Measurements from ENCODE around the gene DSCAML1. TPM values are rescaled to one million over a fixed set of nuclear protein-coding genes. Genes with fewer than 3 reads are reported as not detected.

The DSCAML1 gene
- total and polyA plus RNA-seq, 2 of the 8 experiments (the other 6 are each of a cell fraction or from before 2014, with no cell fraction given), result 0.19 to 0.24 TPM

DNA sequence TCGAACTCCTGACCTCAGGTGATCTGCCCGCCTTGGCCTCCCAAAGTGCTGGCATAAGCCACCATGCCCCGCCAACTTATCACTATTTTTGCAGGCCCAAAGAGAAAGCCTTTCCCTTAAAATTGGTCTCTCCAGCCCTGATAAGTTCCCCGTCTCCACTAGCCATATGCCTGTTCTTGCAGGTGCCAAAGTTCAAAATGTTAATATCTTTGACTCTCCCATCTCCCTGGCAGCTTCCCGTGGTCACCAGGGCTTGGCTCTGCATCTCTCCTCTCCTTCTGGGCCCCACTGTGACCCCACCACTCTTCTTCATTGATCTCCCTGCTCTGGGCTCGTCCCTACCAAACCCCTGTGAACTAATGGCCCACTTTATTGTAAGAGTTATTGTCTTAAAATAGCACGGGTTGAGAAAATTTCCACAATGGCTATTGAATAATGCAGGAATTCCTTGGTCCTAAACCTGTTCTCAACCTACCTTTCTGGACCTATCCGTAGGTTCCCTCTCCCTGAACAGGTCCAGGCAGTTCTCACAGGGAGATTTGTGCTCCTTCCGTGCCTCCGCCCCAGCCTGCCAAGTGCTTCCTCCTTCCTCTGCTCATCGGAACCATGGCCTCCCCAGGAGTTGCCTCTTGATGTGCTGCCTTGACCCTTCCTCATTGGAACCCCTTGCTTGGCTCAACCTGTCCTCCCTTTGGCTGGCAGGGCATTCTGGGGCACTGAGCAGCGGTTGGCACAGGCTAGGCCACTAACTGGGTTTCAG is 147.5 kb downstream of the DSCAML1 start:
- no peaks in the 10 kb centered on the region; the same call in 1 of the 2 replicates for H3K23me2 ChIP-seq (ENCODE audit: low read depth, low read length)
- no peak overlapping the region for H2AFZ ChIP-seq (ENCODE audit: low read length)
- no peaks in the 10 kb centered on the region for H4K20me1 ChIP-seq (replicated peaks in 1 of 2; ENCODE audit: control insufficient read depth in 1 of 2, insufficient read depth in 2 of 2, low read length in 2 of 2)
- H3K14ac ChIP-seq (ENCODE audit: insufficient read length), result no peak overlapping the region
- H2BK5ac ChIP-seq (ENCODE audit: low read depth, low read length), result no peak overlapping the region
- no peaks in the 10 kb centered on the region; a peak in 1 of 7 replicates for H3K27me3 ChIP-seq (replicated peaks in 1 of 4; ENCODE audit: control insufficient read depth in 3 of 4, extremely low read depth in 1 of 4, insufficient read depth in 3 of 4, low read length in 3 of 4)
- H3K79me1 ChIP-seq (ENCODE audit: low read depth, low read length), result no peaks in the 10 kb centered on the region
- CTCF ChIA-PET (ENCODE audit: partially characterized antibody), result interaction anchor here (1.1 to 2.5 kb wide), 4 partner anchors 13 to 159 kb away, joined by 3 to 16 read pairs (median 4); no protein-coding TSS in a partner anchor
- no peaks in the 10 kb centered on the region for H3K36me3 ChIP-seq (ENCODE audit: control insufficient read depth in 2 of 4, insufficient read depth in 4 of 4, low read length in 3 of 4)
- no peak overlapping the region for H4K5ac ChIP-seq (ENCODE audit: insufficient read length, low read depth, low read length)
- no peak overlapping the region for H2BK20ac ChIP-seq (ENCODE audit: low read length)
- no peaks in the 10 kb centered on the region for H3K4me1 ChIP-seq (replicated peaks in 1 of 4; ENCODE audit: control insufficient read depth in 3 of 4, insufficient read depth in 4 of 4, low read length in 3 of 4)
- no peak overlapping the region for H3K4me3 ChIP-seq (ENCODE audit: extremely low read depth in 1 of 4, insufficient read depth in 2 of 4, low read depth in 3 of 4, low read length in 4 of 4)
- no peak overlapping the region for H4K8ac ChIP-seq (ENCODE audit: extremely low read depth, insufficient read depth, low read length)
- H3K9ac ChIP-seq (replicated peaks in 1 of 4; ENCODE audit: extremely low read depth in 1 of 4, low read depth in 3 of 4, low read length in 3 of 4), result no peak overlapping the region
- DNase-seq (ENCODE audit: low read depth in 1 of 2, low spot score in 2 of 2) (no peak), FAIRE-seq (no peak)
- no peak overlapping the region for H4K91ac ChIP-seq (replicated peaks; ENCODE audit: insufficient read length, low read length)
- H3K4ac ChIP-seq (replicated peaks; ENCODE audit: insufficient read length, low read depth, low read length), result no peak overlapping the region
- no peak overlapping the region for H3K18ac ChIP-seq (ENCODE audit: extremely low read depth, low read length)
- no peak overlapping the region for H3K4me2 ChIP-seq (ENCODE audit: insufficient read depth in 1 of 2, low read depth in 2 of 2, low read length in 2 of 2)
- H3K23ac ChIP-seq (ENCODE audit: insufficient read length), result no peak overlapping the region
- WGBS, 2 experiments (ENCODE audit: extremely low coverage in 1 of 2, insufficient coverage in 1 of 2, insufficient read length in 1 of 2, insufficient replicate concordance in 2 of 2, low coverage in 1 of 2, low lambda C conversion rate in 2 of 2, missing lambda C conversion rate in 1 of 2), result 91% methylated on average over 12 of the region's 12 CpGs; no CpG with 5 or more reads in 1 of the 2 experiments
- no peak overlapping the region for H2BK120ac ChIP-seq (replicated peaks; ENCODE audit: low read depth, low read length)
- no peaks in the 10 kb centered on the region for H3K9me3 ChIP-seq (ENCODE audit: insufficient read depth in 2 of 2, low read depth in 1 of 2, low read length in 1 of 2)
- POLR2A ChIA-PET (ENCODE audit: partially characterized antibody), result no interaction called here
- H3K56ac ChIP-seq (replicated peaks; ENCODE audit: insufficient read length, low read depth, low read length), result no peak overlapping the region
- no peak overlapping the region for H2BK15ac ChIP-seq (ENCODE audit: low read length)
- H3K27ac ChIP-seq (ENCODE audit: low read depth, low read length), result no peak overlapping the region
- H3K79me2 ChIP-seq (ENCODE audit: control insufficient read depth in 1 of 2, insufficient read depth in 2 of 2, low read length in 2 of 2), result no peaks in the 10 kb centered on the region
- H2AK5ac ChIP-seq (ENCODE audit: low read depth, low read length), result no peak overlapping the region
- H2BK12ac ChIP-seq (ENCODE audit: low read depth, low read length), result no peak overlapping the region
- no peak for TF ChIP-seq JUN (IDR thresholded peaks at IDR 0.05; ENCODE audit: low read depth, low read length)
- no peak for TF ChIP-seq SAP30 (IDR thresholded peaks at IDR 0.05; ENCODE audit: insufficient read depth, insufficient replicate concordance, low read length)
- no peak for TF ChIP-seq SIRT6 (IDR thresholded peaks at IDR 0.05; ENCODE audit: low read length)
- TF ChIP-seq KDM1A (IDR thresholded peaks at IDR 0.05; ENCODE audit: borderline replicate concordance, low read length), result no peak
- no peak for TF ChIP-seq SRF (IDR thresholded peaks at IDR 0.05; ENCODE audit: low read depth, low read length)
- TF ChIP-seq, protein P1, sequence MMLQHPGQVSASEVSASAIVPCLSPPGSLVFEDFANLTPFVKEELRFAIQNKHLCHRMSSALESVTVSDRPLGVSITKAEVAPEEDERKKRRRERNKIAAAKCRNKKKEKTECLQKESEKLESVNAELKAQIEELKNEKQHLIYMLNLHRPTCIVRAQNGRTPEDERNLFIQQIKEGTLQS (IDR thresholded peaks at IDR 0.05; ENCODE audit: insufficient read depth, low read depth, low read length), result no peak
- TF ChIP-seq CREB1 (IDR thresholded peaks at IDR 0.05), result no peak
- TF ChIP-seq KDM5A (IDR thresholded peaks at IDR 0.05; ENCODE audit: low read length), result no peak
- TF ChIP-seq, protein P2, sequence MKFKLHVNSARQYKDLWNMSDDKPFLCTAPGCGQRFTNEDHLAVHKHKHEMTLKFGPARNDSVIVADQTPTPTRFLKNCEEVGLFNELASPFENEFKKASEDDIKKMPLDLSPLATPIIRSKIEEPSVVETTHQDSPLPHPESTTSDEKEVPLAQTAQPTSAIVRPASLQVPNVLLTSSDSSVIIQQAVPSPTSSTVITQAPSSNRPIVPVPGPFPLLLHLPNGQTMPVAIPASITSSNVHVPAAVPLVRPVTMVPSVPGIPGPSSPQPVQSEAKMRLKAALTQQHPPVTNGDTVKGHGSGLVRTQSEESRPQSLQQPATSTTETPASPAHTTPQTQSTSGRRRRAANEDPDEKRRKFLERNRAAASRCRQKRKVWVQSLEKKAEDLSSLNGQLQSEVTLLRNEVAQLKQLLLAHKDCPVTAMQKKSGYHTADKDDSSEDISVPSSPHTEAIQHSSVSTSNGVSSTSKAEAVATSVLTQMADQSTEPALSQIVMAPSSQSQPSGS (IDR thresholded peaks at IDR 0.05; ENCODE audit: low read length), result no peak
- no peak for TF ChIP-seq CTBP2 (IDR thresholded peaks at IDR 0.05; ENCODE audit: borderline replicate concordance, insufficient read depth, insufficient read length, low read length)
- no peak for TF ChIP-seq BRCA1 (IDR thresholded peaks at IDR 0.05; ENCODE audit: low read depth, low read length)

Measured in H1 (cell line).